GM13976 (cell line): Measurements from ENCODE around the gene RCOR1.

Experiments used
- DNase-seq: peaks from one replicate; pipeline ENCODE4 v3.0.0; 2012; ENCODE audit warnings: low spot score
- in situ Hi-C: fragments of 300-500 bp; cut with MboI; formaldehyde crosslinking; loops from one replicate; pipeline ENCODE4 v1.12.0; 2022; ENCODE audit warnings: low sequenced_read_pairs, mixed read lengths, inconsistent platforms; ENCODE audit not compliant: unreplicated experiment
- TF ChIP-seq, protein P1 (sequence below): IDR thresholded peaks from 2 replicates; pipeline ENCODE4 v1.5.1; 2012; ENCODE audit warnings: borderline replicate concordance, mild to moderate bottlenecking; ENCODE audit not compliant: insufficient read depth; ENCODE audit errors: extremely low read depth, missing control alignments, control extremely low read depth

The RCOR1 gene

DNA sequence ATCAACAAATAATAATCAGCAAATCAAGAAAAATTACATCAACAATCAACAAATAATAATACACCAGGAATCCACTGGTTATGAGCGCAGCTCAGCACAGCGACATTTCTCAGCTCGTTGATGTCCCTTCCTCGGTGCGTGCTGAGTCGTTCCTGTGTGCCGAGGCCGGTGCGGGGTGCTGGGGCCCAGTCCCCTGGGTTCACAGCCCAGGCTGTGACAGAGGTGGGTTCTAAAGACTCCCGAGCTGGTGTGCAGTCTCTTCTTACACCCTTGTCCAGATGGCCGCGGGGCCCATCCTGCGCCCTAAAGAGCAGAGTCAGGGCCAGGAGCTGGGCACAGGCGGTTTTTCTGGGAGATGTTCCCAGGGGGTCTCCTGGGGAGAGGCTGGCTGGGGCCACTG lies 157.9 kb downstream of the RCOR1 start:
- in situ Hi-C loops: no loop called here
- TF ChIP-seq, protein P1, sequence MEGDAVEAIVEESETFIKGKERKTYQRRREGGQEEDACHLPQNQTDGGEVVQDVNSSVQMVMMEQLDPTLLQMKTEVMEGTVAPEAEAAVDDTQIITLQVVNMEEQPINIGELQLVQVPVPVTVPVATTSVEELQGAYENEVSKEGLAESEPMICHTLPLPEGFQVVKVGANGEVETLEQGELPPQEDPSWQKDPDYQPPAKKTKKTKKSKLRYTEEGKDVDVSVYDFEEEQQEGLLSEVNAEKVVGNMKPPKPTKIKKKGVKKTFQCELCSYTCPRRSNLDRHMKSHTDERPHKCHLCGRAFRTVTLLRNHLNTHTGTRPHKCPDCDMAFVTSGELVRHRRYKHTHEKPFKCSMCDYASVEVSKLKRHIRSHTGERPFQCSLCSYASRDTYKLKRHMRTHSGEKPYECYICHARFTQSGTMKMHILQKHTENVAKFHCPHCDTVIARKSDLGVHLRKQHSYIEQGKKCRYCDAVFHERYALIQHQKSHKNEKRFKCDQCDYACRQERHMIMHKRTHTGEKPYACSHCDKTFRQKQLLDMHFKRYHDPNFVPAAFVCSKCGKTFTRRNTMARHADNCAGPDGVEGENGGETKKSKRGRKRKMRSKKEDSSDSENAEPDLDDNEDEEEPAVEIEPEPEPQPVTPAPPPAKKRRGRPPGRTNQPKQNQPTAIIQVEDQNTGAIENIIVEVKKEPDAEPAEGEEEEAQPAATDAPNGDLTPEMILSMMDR: no peak
- DNase-seq: no peak

DNA sequence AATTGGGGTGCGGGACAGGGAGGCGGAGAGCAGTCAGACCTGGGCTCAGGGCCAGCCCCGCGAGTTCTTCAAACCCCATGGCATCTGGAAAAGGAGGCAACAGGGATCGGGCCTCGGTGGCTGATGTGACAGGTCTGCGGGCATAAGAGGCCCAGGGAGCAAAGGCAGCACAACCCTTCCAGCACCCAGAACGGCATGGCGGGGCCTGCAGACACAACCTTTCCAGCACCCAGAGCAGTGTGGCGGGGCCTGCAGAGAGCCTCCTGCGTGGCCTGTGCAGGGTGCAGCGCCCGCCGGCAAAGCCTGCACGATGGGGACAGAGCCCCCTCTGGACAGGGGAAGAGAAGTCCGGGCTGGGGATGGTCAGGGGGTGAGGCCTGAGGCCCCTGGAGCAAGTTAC lies 158.6 kb downstream of the RCOR1 start:
- TF ChIP-seq, protein P1: no peak
- DNase-seq: no peak
- in situ Hi-C loops: no loop called here

DNA sequence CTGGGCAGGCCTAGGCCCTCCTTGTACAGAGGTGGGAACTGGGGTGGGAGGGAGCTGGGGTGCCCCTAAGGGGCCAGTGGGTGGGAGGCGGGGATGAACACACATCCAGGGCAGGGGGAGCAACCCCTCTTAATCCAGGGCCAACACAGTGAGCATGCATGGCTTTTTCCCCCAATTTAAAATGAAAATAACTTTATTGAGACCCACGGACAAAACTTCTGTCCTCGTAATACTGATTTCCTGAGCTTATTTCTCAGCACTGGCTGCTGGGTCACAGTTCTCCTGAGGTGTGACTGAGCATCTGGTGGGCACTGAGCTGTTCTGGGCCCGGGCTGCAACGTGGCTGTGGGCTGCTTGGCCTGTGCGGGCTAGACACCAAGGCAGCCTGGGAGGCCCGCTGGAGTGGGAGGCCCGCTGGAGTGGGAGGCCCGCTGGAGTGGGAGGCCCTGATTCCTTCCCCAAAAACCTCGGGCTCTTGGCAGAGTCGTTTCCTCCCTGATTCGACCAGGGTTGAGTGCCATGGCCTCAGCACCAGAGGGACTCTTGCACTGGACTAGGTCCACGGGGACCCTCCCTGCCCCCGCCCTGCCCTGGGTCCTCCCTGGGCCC lies 159.9 kb downstream of the RCOR1 start:
- no peak for DNase-seq
- TF ChIP-seq, protein P1: no peak
- in situ Hi-C loops: no loop called here

DNA sequence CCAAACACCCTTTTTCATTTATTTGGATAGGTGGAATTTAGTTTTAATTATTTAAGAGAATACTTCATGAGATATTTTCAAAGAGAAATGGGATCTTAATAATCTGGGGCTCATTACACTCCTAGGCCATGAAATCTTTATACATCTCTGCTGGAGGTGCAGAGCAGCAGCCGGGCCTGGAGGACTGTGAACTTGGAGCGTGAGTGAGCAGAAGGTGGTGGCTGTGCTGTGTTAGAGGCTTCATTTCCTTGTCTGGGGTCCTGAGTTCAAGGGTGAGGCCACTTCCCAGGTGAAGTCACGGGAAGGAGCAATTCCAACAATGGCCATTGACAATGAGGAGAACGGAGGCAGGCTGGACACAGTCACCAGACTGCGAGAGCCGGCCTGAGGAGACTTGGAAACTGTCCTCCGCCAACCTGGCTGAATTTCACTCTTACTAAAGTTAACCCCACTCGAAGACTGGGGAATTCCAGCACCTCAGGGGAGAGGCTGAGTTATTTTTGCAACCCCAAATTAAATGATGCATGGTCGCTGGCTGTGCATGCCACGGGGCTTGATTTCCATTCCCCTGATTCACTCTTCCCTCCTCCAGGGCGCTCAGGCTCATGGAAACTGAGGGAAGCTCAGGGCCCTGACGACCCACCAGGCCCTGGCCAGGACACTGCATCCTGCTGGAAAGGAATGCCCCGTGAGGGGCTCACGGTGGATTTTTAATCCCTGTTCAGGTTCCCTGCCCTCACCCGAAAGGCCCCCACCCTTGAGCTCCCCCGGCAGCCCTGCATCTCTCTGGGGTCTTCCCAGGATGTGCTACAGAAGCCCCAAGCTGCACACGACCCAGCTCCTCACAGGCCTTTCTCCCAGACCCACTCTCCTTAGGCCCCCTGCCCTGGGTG lies 162.2 kb downstream of the RCOR1 start:
- in situ Hi-C loops: no loop called here
- DNase-seq: peak; percentile 83
- TF ChIP-seq, protein P1: no peak

DNA sequence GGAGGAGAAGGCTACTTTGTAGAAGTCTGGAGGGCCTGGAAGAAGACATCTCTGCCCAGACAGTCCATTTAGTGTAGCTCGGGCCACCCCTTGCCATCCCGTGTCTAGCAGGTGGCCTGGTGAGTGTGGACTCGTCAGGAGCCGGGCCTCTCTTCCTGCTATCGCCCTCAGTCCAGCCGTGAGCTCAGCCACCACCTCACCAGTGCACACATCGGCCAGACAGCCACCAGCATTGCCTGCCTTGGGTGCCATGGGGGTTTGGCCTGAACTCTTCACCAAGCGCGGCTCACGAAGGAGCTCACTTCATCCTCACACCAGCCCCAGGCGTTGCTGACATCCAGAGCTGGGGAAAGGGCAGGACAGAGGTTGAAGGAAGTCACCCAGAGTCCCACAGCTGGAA lies 165.2 kb downstream of the RCOR1 start:
- in situ Hi-C loops: no loop called here
- no peak for DNase-seq
- TF ChIP-seq, protein P1: no peak

DNA sequence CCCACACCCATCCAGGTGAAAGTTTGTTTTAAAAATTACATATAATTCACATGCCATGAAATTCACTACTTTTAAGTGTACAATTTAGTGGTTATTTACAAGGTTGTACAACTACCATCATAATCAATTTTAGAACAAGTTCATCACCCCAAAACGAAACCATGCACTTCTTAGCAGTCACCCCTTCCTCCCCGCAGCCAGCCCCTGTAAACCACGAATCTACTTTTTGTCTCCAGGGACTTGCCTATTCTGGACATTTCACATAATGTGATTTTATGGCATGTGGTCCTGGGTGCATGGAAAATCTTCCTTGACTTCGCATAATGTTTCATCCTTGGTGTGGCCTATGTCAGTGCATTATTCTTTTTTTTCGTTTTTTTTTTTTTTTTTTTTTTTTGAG lies 165.6 kb downstream of the RCOR1 start:
- in situ Hi-C loops: no loop called here
- DNase-seq: peak; percentile 67
- TF ChIP-seq, protein P1: no peak
